GM06990 (cell line): Measurements from ENCODE around the gene TNFAIP8.

Experiments used
- DNase-seq: peaks from one replicate; pipeline ENCODE4 v3.0.0-alpha.2; 2011; ENCODE audit not compliant: insufficient read length; ENCODE audit errors: extremely low read depth
- H3K27me3 ChIP-seq: replicated peaks from 2 replicates; pipeline ENCODE4 v1.6.0; 2011; ENCODE audit warnings: low read length; ENCODE audit not compliant: control insufficient read depth, insufficient read depth
- H3K36me3 ChIP-seq: 2 replicates; pipeline ENCODE4 v1.5.1; 2011; ENCODE audit warnings: low read length; ENCODE audit not compliant: control insufficient read depth, insufficient read depth
- H3K4me3 ChIP-seq: replicated peaks from 2 replicates; pipeline ENCODE4 v1.5.1; 2011; ENCODE audit warnings: low read depth, mild to moderate bottlenecking, control low read depth, low read length
- CTCF ChIP-seq: IDR thresholded peaks from 2 replicates; pipeline ENCODE4 v1.5.1; 2011; ENCODE audit warnings: low read length, control low read depth, mild to moderate bottlenecking, inconsistent platforms; ENCODE audit not compliant: insufficient read depth, poor library complexity, severe bottlenecking

The TNFAIP8 gene

GRCh38 chr5:119323601-119324000 lies 32.2 kb upstream of the TNFAIP8 start:
- H3K4me3 ChIP-seq: no peak overlapping the region
- DNase-seq: no peak
- TF ChIP-seq CTCF: no peak
- no peaks in the 10 kb centered on the region for H3K36me3 ChIP-seq
- no peaks in the 10 kb centered on the region for H3K27me3 ChIP-seq

- no peak overlapping the region for H3K4me3 ChIP-seq
- TF ChIP-seq CTCF: no peak
- H3K36me3 ChIP-seq: no peaks in the 10 kb centered on the region
- DNase-seq: no peak
- no peaks in the 10 kb centered on the region for H3K27me3 ChIP-seq
Observed at GRCh38 chr5:119324842-119325241, 31.0 kb upstream of the TNFAIP8 start.

- no peak for DNase-seq
- Histone ChIP-seq H3K36me3 (no peaks in the 10 kb centered on the region), H3K27me3 (no peaks in the 10 kb centered on the region), H3K4me3 (no peak overlapping the region)
- TF ChIP-seq CTCF: no peak
Observed at GRCh38 chr5:119327018-119327417, 28.8 kb upstream of the TNFAIP8 start.

GRCh38 chr5:119328753-119329602 lies 26.8 kb upstream of the TNFAIP8 start:
- H3K36me3 ChIP-seq: no peaks in the 10 kb centered on the region
- TF ChIP-seq CTCF: no peak
- H3K4me3 ChIP-seq: no peak overlapping the region
- DNase-seq: no peak
- no peaks in the 10 kb centered on the region for H3K27me3 ChIP-seq

- no peak for DNase-seq
- H3K27me3 ChIP-seq: no peaks in the 10 kb centered on the region
- H3K36me3 ChIP-seq: no peaks in the 10 kb centered on the region
- no peak overlapping the region for H3K4me3 ChIP-seq
- no peak for TF ChIP-seq CTCF
Observed at GRCh38 chr5:119329666-119330065, 26.2 kb upstream of the TNFAIP8 start.
